HG02571 (cell line): ENCODE results near the gene TNS3.
"Not testable (repeated sequence)": the region's sequence is repeated elsewhere in the genome, so short reads cannot be mapped to it uniquely, and the experiment has no call there.

Experiments
- ATAC-seq: cut with Tn5 transposase; IDR thresholded peaks from one replicate; pipeline ENCODE4 v1.9.1; 2021; ENCODE audit warnings: mild to moderate bottlenecking, moderate library complexity; ENCODE audit not compliant: unreplicated experiment

TNS3 gene

DNA sequence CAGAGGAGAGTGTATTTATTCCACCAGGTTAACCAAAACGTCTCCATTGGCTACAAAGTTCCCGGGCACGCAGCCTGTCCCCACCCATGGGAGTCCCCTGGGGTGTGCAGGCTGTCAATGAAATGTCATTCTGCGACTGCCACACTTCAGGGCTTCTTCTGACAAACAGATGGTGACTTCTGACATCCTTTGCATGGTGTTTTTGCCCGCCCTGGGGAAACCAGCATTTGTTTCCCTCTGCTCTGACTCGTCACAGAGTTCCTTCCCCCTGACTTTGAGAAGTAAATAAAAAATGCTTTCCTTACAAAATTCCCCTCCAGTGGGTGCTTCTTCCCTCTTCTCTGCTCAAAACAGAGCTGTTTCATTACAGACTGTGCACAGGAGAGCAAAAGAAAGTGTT, 38.2 kb downstream of the TNS3 start:
- ATAC-seq = peak; percentile 58

GRCh38 chr7:47543056-47543455, 38.9 kb downstream of the TNS3 start:
- ATAC-seq = no peak

DNA sequence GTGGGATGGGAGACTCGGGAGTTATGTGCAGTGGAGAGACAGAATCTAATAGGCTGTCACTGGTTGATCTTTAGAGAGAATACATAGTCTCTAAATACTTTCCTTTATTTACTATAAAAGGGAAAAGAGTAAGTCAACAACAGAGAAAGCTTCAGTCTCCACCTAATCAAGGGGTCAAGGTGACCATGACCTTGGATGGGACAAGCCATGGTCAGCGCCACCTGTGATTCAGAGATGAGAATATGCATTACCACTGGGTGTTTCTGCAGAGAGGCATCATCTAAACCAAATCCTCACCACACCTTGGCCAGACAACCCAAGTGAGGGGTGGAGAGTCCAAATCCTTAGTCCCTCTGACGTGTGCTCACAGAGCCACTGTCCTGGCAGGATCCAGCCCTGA, 39.9 kb downstream of the TNS3 start:
- no peak for ATAC-seq

DNA sequence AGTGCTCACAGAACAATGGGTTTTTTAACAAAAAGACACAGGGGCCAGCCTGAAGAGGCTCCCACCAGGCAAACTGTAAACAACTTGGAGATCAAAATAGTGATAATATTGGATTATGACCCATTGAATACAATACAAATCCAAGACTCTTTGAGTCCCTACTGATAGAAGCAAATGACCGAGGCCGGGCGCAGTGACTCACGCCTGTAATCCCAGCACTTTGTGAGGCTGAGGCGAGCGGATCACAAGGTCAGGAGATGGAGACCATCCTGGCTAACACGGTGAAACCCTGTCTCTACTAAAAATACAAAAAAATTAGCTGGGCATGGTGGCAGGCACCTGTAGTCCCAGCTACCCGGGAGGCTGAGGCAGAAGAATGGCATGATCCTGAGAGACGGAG, 40.4 kb downstream of the TNS3 start:
- ATAC-seq = not testable (repeated sequence)

GRCh38 chr7:47540387-47541350, 41.2 kb downstream of the TNS3 start:
- ATAC-seq = no peak

- no peak for ATAC-seq
Measured at GRCh38 chr7:47540053-47540386, 41.9 kb downstream of the TNS3 start.

DNA sequence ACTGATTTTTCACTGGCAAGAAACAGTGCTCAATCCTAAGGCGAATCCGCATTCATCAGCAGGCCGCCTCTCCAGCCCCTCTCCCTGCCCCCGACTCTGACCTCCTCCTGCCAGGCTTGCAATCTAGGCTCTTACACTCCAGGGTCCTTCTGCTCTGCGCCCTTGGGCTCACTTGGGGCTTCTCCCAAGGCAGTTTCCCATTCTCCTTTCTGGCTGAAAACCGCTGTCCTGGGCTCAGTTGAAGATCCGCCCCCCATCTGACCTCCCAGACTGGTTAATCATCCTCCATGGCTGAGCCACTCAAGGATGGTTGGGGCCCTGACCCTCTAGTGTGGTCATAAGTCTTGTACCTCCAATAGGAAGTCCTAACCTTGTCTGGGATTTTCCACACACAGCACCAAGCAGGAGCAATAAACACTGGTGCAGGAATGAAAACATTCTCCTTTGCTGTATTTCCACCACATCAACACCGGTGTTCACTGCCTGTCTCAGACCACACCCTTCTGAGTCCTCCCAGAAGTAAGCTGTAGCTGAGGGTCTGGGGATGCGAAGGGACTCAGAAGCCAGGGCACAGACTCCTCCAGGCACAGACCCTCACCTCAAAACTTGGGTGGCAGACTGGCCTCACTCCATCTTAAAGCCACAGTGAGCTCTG, 42.4 kb downstream of the TNS3 start:
- no peak for ATAC-seq

GRCh38 chr7:47538846-47539311, 43.0 kb downstream of the TNS3 start:
- no peak for ATAC-seq

DNA sequence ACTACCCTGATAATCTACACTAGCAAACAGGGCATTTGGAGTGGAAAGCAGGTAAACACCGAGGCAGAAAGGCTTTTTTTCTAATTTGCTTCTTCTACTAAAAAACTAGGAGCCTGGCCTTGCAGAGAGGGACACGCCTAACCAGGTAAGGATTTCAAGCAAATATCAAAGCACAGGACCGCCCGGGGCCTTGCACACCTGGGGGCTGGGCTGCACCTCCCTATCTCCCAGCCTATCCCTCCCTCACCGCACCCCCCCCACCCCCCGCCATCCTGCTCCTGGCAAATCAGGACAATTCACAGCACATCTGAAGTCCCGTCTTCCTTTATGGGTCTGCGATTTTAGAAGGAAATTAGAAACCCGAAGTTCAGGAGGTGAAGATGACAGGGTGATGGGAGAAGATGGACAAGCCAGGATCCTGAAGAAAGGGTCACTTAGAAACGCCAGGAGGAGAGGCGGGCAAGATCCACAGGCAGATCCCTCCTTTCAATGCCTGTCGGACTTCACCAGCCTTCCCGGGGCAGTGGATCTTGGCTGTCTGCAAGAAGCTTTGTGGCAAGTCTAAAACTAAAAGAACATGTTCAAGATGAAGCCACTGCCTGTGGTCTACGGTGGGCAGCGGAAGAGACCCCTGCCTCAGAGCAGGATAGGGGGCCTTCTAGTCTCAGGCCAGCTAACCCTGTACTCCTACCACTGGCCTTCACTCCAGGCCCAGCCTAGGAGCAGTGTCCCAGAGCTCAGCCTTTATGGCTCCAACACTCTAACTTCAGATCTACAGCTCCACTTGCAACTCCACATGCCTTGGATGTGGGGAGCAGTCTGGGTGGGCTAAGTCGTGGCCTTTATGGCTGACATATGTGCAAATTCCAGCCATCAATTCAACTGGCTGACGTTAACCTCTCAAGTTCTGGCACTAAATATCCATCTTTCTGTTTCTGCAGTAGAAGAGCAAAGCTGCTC, 43.9 kb downstream of the TNS3 start:
- no peak for ATAC-seq

- ATAC-seq = no peak
Measured at GRCh38 chr7:47536661-47537611, 45.0 kb downstream of the TNS3 start.

DNA sequence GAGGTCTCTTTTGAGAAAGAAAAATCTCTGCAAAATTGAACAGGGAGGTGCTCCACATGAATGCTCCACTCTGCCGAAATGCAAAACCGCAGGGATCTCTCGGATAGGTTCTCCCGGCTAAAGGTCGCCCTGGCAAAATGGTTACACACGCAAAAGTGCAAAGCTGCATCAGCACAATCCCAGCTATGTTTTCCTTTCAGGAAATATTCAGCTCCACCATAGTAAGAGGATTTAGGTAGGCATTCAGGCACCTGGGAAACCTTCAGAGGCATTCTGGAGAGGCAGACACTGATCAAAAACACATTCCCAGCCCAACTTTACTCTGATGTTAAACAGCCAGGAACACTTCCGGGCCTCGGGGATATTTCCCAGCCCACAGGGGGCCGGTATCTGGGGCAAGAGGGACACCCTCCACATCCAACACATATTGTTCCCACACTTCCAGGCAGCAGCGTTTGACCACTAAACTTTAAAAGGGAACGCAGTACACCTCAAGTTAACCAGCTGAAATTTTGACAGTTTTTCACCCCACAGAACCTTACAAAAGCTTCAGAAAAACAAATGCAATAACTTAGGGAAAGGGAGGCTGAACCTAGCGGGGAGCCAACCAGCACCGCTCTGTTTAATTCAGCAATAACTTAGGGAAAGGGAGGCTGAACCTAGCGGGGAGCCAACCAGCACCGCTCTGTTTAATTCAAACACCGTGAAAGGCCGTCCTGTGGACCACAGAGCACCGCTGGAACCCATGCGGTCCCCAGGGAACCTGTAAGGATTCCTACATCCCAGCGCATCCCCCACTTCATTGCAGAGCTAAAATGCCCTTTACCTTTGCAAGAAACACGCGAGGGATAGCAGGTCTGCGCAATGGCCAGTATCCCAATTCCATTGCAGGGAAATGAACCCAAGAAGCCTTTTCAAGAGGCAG, 45.9 kb downstream of the TNS3 start:
- no peak for ATAC-seq

DNA sequence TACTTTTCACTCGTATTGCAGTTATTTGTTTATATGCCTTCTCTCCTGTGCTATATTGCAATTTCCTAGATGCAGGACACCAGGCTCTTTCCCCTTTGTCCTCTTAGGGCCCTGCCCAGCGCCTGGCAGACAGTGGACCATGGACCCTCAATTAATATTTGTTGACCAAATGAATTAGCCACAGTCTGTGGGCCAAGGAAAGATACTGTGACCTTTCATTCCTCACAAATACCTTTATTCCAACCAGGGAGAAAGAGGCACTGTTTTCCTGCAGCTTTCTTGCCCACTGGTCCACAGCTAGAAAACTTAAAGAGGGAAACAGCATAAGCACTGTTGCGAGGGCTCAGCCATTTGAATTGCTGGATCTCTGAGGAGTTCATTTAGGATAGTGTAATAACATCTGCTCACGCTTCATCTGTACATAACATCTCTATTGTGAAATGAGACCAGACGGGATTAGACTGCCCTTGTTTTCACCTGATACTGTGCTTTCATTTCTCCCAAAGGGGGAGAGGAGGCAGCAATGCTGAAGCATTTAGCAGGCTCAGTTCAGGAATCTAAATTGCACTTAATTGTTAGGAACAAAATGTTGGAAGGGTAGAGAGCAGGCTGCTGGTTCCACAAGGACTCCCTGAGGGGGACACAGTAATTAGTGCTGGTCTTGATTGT, 46.7 kb downstream of the TNS3 start:
- no peak for ATAC-seq

DNA sequence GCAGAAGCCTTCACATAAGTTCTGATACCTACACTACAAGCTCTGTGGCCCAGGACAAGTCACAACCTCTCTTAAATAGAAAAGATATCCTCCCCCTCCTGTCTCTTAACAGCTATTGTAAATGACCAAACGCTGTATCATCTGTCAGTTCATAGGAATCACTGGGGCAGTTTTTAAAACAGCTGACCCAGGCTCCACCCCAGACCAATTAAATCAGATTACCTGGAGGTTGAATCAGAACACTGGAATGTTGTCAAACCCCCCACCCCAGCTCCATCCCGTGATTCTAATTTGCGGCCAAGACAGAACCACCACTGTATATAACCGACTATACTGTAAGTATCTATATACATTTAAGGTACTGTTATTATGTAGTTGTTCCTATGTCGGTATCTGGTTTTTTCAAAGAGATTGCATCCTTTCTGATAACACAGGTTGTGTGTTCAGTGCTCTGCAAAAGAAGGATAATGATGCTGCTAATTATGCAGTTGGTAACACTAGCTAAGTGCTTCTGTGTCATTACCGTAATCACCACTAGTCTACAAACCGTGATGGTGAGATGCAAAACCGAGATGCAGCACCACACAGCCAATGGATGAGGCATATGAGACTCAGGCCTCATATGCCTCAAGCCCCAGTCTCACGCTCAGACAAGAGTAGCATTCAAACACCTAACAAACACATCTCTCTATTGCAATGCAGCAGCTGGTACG, 47.4 kb downstream of the TNS3 start:
- ATAC-seq = no peak

GRCh38 chr7:47531584-47532492, 50.1 kb downstream of the TNS3 start:
- no peak for ATAC-seq

- ATAC-seq = no peak
Measured at GRCh38 chr7:47529826-47530555, 51.9 kb downstream of the TNS3 start.

DNA sequence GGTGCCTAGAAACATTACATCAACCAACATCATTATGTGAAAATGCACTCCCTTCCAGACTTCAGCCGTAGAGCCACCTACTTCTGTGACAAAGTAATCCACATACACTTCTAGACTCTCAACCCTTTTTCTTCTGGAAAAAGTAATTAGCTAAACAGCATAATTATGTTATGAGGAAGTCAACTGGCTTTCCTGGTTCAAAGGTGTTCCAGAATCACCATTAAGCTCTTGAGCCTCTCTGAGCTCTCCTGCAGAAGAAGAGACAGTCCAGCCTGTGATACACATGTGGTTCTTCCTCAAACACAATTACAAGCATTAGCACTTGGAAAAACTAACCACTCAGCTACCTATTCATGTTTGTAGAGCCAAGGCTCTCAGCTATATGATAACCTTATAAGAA, 52.5 kb downstream of the TNS3 start:
- ATAC-seq = no peak
